HG03039 (cell line): ENCODE results near the gene FBXO24.

ENCODE experiments used
- ATAC-seq: cut with Tn5 transposase; IDR thresholded peaks from one replicate; pipeline ENCODE4 v1.9.1; 2021; ENCODE audit warnings: mild to moderate bottlenecking, moderate library complexity; ENCODE audit not compliant: unreplicated experiment

Gene FBXO24

DNA sequence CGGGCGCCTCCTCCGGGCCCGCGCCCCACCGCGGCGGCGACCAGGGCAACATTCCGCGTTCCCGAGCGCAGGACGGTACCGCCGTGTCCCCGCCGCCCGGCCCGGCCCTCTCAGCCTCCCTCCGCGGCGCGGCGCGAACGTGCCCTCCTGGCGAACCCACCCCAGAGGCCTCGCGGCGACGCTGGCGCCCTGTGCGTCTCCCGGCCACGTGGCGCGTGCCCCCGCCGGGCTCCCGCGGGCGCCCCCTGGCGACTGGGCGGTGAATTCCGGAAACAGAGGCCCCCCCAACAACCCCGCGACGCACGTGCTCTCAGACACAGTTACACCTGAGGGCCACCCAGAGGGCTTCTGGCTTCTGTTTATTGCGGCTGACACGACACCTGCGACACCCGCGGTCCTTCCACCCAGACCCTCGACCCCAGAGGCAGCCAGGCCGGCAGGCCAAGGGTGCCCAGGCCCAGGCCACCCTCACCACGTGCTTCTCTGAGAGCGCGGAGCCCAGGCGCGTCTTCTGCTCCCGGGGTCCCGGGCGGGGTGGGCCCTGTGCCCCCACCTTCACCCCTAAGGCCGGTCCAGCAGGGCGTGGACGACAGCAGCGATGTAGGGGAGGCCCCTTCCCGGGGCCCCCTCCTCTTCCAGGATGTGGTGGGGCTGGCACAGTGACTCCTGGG lies 12.3 kb upstream of the FBXO24 start, which contains the start of gene SAP25:
Gene SAP25 (minus strand): TSS at position 210 of the 671 bp plus-strand sequence. CDS start 158 bp downstream, at position 52.
- ATAC-seq = no peak

DNA sequence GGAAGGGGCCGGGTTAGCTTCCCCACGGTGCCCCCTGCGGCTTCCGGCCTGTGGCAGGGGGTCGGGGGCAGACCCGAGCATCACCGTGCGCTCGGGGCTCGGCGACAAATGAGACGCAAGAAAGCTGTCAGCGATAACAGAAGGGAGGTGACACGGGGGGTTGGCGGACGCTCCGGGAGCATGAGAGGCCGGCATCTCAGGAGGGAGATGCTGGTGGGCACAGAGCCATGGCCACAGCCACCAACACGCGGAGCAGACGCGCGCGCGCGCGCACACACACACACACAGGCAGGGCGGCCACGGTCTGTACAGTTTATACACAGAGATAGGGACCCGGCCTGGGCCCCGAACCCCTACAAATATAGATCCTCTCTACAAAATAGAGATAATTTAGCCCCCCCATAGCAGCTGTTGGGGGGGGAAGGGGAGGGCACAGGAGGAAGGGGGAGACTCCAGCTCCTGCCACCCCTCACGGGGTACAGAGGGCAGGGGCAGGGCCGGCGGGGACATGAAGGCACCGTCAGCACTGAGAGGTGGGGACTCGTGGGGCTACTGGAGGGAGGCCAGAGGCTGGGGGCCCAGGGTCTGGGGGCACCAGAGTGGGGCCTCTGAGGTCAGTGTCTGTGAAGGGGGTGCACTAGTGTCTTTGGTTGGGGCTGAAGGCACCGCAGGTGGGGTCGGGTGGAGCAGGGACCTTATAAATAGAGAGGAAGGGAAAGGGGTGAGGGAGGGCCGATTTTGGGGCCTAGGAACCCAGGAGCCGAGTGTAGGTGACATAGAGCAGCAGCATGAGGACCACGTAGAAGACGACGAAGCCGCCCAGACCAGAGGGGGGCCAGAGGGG lies 11.5 kb upstream of the FBXO24 start:
- ATAC-seq = no peak

DNA sequence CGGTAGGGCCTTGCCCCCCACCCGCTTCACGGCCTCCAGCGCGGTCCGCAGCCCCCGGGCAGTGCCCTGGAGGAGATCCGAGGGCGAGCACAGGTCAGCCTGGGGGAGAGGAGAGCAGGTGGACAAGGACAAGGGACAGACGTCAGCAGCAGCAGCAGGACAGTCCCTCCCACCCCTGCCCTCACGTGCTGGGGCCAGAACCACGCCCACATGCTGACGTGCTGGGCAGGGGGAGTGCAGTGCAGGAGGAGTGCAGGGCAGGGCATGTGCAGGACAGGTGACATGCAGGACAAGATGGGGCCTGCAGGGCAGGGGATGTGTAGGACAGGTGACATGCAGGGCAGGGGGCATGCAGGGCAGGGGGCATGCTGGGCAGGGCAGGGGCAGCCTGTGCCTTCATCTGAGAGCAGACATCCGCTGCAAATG lies 10.9 kb upstream of the FBXO24 start:
- no peak for ATAC-seq

DNA sequence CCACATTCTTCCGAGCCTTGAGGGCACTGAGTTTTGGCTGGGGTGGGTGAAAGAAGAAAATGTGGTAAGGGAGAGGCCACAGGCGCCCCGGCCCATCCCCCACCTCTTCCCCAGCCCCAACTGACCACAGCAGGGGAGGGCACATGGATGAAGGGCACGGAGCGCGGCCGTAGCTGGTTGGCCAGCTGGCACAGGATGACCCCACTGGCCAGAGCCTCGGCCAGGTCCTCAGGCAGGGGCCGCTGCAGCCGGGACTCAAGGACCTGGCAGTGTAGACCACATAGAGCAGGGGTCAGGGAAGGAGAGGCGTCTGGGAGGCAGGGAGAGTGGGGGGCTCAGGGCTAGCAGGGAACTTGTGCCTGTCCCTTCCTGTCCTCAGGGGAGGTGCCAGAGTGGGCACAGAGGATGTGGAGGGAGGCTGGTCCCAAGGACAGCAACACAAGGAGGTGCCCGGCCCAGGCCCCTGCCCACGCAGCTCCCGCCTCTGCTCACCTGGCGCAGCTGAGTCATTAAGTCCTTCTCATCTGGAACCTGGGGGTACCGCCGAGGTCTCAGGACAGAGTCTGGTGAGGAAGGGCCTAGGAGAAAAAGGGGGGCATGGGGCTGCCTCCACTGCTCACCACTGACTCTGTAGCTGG lies 10.3 kb upstream of the FBXO24 start:
- ATAC-seq = no peak

DNA sequence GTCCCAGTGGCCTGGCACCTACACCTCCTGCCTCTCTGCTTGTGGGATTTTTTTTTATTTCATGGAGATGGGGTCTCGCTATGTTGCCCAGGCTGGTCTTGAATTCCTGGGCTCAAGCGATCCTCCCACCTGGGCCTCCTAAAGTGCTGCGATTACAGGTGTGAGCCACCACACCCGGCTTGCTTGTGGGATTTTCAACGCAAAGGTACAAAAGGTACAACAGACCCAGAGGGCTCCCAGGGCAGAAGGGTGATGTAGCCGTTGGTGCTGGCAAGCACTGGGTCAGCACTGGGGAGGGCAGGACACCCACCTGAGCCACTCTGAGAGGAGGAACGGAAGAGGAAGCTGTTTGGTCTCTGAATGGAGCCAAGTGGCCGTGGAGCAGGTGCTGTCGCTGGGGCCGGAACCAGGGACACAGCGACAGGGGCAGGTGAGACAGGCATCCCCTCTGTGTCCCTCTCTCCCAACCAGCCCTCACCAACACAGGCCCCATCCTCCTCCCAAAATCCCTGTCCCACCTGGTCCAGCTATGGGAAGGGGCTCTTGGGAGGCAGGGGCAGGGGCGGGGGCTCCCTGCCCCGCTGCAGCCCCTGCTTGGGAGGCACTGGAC lies 9.6 kb upstream of the FBXO24 start:
- no peak for ATAC-seq

DNA sequence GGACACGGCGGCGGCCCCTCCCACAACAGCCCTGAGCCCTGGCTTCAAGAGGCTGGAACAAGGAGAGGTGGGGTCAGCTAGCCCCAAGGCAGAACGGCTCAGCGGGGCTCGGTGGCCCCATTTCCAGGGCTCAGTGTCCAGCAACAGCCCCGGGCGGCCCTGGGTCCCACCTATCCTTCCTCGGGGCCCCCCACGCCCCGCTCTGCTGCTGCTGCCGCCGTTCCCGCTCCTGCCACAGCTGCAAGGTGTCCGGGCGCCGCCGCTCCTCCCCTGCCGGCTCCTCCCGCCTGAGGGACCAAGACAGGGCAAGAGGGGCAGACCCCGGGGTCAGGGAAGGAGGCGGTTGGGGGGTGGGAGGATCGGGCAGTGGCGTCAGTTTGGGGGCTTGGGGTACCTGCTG lies 9.0 kb upstream of the FBXO24 start:
- ATAC-seq = no peak

DNA sequence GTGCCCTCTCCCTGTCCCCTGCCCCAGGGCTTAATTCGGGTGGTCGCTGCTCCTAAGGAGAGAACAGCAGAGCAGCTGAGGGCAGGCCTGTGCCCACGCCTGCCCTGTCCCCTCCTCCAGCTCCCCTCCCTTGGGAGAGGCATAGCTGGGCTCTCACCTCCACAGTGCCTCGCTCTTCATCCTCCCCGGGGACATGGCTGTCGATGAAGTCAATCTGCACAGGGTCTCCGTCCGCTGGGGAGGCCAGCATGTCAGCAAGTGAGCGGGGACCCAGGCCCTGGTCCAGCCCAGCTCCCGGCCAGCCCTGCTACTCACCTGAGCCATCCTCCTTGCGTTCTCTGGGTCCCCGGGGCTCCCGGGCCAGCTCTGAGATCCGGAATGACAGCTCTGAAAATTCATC lies 8.6 kb upstream of the FBXO24 start:
- no peak for ATAC-seq

DNA sequence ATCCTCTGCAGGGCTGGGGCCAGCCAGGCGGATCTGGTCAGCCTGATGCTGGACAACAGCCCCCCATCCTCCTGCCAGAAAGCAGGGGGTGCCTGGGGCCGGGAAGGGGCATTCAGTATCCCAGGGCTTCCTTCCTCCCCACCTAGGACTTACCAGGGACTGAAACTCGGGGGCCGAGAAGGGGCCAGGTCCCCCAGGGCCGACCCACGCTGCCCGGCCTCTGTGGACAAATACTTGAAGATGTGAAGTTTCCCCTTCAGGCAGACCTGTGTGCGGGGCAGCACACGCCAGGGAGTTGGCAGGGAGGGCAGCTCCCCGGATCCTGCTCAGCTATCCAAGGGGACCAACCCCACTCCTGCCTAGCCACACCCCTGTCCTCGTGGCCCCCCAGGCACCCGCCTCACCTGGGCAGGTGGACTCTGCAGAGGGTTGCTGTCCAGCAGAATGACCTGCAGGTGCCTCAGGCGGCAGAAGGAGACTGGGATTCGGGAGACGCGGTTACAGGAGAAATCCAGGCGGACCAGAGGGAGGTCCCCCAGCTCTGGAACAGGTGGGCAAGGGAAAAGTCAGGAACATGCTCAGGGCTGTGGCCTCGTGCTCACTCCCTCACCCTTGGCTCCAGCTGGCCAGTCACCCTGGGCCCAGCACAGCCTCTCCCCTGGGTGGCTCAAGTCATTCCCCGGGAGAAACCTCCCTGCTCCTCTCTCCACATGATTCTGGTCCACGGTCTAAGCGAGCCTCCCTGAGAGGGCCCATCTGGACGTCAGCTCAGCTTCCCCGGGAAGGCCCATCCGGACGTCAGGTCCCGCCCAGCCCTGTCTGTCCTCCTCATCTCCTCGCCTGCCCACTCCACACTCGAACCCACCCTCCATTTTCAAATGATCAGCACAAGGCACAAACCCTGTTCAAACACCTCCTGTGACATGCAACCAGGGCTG lies 7.6 kb upstream of the FBXO24 start:
- ATAC-seq = no peak

DNA sequence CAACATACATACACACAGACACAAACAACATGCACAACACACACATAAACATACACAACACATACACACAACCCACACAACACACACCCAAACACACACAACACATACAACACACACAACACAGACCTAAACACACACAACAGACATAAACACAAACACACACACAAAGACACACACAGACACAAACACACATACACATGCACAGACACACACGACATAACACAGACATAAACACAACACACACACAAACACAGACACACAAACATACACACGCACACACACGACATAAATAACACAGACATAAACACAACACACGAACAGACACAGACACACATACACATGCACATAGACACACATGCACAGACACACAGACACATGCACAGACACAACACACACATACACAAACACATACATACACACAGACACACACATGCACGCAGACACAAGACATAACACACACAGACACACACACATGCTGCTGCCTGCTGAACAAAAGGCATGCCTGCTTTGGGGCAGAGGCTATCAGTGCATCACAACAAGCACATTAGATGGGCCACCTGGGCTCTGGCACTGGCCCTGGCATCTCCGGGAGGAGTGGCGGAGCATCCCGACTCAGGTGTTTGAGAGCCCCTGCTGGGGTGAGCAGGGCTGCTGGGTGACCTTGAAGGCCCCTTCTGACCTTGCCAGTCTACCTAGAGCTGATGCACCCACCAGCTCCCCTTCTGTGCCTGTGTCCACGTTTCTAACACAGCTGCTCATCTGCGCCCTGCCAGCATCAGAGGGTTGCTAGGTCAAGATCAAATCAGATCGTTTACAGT lies 5.5 kb upstream of the FBXO24 start:
- no peak for ATAC-seq

DNA sequence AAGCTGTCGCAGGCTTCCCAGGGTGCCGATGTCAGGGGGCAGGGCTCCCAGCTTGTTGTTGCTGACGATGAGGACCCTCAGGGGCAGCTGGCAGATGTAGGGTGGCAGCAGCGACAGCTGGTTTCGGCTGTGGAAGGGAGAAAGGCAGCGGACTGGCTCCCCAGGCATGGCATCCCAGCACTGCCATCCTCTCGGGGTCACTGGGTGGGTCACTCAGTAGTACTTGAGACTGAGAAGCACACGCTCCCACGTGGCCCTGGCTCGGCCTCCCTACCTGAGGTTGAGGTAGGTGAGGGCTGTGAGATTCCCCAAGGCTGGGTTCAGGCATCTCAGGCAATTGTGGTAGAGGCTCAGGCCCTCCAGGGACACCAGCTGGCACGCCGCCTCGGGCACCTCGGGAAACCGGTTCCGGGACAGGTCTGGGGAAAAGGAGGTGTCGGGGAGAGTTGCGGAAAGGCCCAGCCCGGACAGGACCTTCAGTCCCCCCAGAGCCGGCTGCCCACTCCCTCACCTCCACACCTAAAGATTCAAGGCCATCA lies 4.0 kb upstream of the FBXO24 start:
- no peak for ATAC-seq

DNA sequence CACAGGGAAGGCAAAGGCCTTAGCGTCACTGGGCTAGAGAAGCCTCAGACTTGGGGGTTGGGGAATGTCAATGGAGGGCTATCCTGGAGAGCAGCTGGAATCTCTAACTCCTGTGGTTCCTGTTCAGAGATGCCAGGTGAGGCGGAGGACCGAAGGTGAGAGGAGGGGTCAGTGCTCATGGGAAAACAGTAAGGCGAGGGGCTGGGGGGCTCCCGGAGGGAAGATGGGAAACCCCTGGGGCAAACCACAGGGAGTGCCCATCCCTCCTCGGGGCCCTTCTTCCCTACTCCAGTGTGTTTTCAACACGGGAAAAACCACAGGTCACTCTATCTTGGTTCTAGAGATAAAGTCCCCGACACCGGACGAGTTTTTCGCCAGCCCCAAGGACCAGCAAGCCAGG lies 3.5 kb upstream of the FBXO24 start:
- no peak for ATAC-seq

DNA sequence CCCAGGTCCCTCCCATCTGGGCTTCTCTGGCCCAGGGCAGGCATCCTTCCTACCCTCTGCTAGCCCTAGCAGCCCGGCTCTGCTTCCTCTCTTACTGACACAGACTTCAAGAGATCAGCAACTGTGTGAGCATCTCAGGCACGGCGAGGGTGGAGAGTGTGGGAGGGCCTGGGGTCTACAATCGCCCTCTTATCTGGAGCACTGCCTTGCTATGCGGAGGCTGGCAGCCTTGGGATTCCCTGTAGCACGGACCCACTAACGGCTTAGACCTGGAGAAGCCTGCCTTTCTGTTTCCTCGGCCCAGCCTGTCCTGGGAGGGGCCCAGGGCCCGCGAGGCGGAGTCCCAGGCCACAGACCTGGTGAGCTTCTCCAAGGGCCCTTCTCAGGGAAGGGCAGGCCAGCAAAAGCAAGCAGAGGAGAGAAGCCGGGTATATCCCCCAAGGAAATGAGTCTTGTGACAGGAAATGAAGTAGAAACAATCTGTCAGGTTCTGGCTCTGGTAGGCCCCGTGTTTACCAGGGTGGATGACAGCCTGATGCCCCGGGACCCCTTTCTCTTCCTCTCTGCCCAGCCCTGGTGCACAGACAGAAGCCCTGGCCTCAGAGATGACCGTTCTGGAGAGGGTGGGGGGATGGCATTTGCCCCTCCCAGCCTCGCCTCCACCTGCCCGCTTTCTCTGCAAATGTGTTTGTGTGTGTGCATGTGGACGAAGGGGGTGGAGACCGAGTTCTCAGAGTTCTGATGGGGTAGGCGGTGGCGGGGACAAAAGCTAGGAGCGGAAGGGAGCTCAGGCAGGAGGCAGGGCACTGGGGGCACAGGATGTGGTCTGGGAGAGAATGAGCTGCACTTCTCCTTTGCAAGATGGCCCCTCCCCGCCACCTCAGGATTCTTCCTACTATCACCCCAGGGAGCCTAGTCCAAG lies 2.7 kb upstream of the FBXO24 start:
- ATAC-seq = no peak

DNA sequence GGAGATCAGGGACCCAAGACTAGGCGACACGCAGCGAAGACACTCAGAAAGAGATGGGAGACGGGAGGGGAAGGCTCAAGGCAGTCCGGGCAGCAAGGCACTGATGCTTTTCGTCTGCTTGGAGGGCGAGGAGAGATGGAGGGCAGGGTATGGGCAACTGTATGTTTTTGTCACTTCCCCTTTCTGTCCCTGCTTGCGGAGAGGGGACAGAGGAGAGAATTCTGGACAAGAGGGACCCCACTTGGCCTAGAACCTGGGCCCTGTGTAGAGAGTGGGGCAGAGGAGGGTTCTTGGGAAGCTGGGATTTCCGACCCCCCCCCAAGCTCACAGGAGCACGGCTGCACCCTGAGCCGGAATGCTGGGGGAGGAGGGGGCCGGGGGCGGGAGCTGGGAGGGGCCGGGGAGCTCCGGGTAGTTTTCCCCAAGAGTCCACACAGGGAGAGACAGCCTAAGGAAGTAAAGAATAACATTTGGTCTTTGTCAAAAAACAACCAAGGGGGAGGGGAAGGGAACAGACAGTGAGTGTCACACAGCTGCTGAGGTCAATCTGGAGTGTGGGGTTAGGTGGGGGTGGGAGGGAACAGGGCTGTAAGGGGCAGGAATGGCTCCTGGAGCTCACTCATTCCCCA lies 2.0 kb upstream of the FBXO24 start:
- ATAC-seq = no peak

DNA sequence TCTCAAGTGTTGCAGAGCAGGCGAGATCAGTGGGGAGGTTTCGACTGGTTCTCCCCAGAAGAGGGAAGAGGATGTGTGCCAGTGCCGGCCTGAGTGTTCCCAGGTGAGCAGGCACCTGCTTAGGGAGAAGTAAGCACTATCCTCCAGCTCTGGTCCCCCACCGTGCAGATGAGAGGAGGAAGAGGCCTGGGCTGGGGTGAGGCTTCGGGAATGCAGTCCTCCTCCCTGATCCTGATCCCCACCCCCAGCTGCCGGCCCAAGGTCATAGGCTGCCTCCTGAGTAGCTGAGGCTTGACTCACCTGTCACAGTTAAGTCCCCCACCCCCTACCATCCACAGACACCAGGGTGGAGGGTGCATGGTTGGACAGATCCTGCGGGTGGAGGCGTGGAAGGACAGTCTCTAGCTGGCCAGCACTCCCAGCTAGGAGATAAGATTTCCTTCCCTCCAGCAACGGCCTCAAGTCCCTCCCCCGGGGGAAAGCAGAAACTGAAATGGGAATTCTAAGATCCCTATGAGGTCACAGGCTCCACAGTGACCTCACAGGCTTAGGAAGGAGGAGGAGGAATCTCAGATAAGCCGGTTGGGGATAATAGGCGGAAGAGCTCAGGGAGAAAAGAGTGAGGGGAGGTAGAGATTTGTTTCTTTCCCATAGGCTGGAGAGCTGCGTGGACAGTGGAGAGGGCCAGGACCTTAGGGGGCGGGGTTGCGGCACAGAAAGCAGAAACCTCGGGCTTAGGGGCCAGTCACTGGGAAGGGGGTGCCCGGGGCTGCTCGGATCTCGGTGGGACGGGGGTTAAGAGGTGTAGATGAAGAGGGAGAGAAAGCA lies 1.2 kb upstream of the FBXO24 start:
- no peak for ATAC-seq

DNA sequence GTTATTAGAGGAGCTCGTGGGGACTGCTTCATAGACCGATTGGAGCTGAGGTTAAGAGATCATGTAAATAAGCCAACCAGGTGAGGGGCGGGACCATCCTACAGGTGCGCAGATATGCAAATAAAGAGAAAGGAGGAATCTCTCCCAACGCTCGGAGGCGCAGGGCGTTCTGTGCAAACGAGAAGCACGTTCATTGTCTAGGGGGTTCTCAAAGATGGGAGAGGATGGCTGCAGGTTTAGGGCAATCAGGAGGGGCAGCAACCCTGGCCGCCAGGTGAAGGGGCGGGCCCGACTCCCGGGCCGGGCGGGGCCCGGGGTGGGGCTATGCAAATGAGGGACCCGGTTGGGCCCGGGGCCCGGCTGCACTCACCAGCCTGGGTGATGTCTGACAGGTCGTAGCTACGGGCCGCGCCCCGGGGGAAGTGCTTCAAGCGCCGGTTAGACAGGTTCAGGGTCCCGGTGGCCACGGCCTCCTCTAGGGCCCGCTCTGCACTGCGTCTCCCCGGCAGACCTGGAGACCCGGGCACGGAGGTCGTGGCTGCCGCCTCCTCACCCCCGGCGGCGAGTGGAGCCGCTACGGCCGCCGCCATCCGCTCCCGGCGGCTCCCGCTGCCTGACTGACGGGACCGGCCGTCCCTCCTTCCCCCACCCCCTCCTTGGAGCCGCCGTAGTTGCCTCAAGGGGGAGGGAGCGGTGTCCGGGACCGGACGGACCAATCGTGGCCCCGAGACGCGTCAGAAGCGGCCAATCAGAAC lies 440 bp upstream of the FBXO24 start, which contains the start of gene LRCH4:
Gene LRCH4 (minus strand): TSS at position 619 of the 755 bp plus-strand sequence. CDS start 29 bp downstream, at position 590.
- ATAC-seq = no peak

DNA sequence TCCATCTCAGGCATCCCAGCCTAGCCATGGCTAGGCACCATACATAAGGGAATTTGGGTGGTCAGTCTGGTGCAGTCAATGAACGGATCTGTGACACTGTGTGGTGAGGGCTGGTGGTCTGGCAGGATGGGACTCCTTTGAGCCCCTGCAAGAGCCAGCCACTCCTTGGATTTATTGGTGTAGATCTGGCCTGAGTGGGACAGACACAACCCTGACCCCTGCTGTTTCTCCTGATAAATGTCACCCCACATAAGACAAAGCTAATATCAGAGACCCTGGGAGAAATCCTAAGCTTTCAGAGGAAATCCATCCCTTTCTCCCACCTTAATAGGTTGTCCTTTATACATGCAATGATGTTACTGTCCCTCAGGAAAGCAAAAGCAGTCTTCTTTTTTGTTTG lies 2.3 kb downstream of the FBXO24 start:
- ATAC-seq = no peak
